Effector CD4-positive, alpha-beta T cell (primary cell): ENCODE measurements around the gene TTC34.

Experiments used
- DNase-seq: peaks from one replicate; pipeline ENCODE4 v3.0.0-alpha.2; 2020

TTC34 gene

DNA sequence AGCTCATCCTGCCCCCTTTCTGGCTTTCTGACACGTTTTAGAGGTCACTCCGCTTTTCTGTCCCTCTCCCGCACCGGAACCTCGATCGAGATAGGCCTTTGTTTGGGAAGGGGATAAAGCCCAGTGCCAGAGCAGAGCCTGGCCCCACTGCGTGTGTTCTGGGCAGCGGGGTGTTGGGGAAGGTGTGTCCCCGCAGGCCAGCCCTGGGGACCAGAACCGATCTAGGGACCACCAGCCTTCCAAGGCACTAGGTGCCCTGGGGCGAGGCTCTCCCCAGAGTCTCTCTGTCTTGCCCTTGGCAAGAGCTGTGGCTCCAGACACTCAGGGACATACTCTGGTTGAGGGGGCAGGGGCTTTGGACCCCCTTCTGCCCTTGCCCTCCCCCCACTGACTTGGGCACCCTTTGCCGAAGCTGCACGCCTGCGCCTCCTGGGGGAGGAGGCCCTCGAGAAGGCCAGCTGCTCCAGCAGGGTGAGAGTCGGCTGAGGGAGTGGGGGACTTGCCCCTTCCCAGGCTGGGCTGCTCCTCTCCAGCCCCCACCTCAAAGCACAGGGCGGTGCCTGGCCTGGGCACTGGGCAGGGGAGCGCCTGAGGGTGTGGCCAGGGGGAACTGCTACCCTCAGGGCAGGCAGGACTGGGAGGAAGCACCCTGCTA lies 198.5 kb downstream of the TTC34 start:
- DNase-seq: no peak

DNA sequence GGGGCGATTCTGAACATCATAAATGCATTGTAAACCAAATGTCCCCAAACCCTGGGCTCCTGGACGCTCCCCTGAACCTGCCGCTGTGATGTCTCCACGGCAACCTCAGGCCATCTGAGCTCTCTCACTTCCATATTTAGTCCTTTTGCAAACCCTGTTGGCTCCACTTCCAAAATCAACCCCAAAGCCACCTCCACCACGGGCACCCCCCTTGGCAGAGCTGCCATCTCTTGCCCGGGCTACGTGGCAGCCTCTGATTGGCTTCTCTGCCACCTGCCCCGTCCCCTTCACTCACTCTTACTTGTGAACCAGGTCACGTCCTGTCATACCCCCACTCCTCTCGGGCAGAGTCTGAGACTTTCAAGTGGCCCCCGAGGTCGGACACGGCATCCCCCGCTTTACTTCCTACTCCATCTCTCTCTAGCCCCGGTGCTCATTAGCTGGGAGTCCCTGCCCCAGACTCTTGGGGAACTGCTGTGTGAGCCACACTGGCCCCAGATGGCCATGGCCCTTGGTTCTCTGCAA lies 199.1 kb downstream of the TTC34 start:
- DNase-seq: no peak

DNA sequence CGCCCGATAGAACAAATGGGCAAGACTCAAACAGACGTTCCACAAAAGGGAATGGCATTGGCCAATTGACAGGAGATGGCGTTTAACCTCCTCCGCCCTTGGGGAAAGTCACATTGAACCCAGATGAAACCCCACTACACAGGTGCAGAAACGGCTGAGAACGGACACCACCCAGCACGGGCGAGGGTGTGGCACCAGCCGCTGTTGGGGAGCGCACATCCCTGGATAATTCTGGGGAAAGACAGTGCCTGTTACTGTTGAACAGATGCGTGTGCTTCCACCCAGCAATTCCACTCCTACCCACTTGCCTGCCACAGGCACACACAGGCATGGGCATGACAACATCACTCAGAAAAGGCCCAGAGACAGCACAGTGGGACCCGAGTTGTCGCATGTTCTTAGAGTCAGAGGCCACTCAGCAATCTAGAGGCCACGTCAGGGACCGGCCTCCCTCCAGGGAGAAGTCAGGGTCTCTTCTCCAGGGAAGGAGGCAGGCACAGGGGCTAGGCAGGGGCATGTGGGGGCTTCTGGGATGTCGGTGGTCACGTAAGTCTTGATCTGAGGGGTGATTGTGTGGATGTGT lies 199.7 kb downstream of the TTC34 start:
- DNase-seq: no peak

DNA sequence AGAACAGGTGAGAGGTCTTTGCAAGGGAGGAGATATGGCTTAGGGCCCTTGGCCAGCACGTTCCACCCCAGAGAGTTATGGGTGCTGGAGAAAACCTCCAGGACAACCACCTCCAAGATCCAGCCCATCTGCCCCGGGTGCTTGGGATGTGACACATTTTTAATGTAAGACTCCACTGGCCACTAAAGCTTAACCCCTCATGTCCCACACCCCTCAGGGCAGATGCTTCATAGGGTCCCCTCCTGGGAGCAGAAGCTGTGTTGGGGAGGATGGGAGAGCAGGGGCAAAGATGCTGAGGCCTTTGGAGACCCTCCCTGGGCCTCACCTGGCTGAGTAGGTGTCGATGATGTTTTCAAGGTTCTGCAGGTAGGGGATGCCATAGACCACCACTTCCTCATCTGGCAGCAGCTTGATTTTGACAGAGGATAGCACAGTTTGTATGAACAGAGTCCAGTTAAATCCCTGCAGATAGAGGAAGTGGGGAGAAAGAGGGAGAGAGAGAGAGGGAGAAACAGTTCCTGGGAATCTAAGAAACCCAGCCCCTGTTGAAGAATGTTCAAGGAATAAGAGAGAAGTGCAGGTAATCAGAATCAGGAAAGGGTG lies 203.1 kb downstream of the TTC34 start:
- no peak for DNase-seq

DNA sequence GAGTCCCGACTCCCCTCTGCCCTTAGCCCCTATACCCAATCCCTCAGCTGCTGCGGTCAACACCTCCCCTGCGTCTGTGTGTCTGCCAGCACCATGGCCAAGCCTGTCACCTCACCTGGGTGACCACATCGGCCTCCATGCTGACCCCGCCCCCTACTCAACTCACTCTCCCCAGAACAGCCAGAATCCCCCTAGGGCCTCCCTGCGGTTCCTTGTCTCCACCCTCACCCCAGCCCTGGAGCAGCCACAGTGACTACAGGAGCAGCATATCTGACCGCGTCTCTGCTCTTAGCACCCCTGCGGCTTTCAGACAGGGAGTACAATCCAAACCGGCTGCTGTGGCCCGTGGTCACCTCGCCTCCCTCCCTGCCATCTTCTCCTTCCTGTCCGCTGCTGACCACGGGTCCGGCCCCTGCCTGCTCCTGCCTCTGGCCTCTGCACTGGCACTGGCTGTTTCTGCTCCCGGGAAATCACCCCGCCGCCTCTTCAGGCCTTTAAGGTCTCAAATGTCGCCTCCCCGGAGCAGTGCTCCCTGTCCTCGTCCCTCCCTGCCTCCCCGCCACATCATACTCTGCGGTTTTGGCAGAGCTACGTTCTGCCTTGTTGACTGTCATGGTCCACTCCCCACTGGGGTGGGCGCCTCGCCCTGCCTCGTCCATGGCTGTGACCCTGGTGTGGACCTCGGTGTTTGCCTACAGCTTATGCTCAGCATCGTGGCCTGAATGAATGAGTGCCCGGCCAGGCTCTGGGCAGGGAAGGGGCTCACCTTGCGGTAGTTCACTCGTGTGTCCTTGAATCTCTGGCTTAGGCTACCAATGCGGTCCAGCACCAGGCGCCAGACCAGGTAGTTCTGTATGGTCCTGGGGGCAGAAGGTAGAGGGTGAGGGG lies 203.8 kb downstream of the TTC34 start:
- DNase-seq: no peak

DNA sequence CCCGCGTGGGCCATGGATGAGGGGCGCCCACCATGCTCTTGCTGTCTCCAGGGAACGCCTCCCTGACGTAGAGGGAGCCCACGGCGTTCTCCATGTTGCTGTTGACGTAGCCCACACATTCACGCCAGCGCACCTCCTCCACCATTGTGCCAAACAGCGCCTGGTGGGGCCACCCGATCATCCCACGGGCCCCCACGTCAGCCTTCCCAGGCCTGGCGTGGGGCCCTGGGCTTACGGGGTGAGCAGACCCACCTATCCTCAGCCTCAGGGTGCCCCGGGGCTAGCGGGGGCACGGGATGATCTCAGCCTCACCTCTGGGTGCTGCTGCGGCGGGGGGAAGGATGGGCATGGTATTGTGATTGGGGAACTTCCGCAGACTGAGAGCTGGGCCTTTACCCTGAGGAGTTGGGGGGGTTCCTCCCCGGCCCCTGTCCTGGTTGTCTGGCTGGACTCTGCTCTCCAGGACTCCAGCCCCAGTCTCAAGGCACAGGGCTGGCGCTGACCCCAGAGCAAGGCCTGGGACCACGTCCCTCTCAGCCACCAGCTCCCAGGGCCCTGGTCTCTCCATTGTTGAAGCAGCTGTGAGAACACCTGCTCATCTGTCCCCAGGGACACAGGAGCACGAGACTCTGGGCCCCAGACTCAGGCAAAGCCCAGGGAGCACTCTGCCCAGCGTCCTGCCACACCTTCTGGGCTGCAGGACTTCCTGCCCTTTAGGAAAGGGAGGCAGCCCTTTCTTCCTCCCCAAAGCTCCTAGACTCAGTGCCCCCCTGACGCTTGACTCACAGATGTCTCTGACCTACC lies 204.8 kb downstream of the TTC34 start:
- DNase-seq: no peak

DNA sequence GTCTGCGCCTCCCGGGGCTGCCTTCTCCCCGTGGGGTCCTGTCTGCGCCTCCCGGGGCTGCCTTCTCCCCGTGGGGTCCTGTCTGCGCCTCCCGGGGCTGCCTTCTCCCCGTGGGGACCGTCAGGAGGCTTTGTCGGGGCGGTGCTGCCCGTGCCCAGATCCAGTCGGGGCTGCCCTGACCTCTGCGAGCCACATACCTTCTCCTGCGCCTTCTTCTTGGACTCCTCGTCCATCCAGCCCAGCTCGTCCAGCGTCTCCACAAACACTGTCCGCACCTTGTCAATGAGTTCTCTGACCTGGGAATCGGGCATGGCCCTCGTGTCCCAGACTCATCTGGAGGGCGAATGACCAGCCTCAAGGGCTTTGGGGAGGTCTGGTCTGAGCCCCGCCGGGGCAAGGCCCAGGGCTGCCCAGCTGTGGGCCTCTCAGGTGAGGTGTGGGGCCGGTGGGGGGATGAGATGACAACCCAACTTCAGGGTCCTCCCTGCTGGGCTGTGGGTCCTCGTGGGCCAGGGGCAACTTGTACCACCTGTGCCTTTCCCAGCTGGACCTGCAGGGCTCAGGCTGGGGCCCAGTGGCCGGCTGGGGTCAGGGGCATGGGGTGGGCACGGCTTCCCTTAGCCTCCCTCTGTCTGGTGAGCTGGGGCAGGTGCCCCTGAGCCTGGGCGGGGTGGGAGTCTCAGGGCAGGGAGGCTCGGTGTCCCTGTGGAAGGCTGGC lies 205.5 kb downstream of the TTC34 start:
- DNase-seq: no peak

DNA sequence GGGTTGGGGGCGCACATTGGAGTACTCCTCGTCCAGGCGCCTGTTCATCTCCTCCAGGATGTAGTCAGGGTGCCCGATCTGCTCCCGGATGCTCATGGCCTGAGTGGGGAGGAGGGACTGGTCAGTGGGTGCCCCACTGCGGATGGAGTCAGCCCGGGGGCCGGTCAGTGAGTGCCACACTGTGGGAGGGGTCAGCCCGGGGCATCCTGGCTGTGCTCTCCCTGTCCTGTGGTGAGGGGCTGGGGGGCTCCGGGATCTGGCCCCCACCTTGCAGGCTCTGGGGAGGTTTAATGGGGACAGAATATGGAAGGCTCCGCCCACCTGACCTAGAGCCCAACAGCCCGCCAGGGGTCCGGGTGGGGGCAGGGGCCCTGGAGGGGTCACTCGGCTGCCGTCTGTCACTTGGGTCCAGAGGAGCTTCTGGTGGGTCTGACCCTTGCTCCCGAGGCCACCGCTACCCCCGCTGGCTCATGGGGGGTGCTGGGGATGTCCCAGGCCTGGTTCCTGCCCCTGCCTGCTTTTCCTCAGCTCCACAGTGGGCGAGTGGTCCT lies 206.2 kb downstream of the TTC34 start:
- no peak for DNase-seq

DNA sequence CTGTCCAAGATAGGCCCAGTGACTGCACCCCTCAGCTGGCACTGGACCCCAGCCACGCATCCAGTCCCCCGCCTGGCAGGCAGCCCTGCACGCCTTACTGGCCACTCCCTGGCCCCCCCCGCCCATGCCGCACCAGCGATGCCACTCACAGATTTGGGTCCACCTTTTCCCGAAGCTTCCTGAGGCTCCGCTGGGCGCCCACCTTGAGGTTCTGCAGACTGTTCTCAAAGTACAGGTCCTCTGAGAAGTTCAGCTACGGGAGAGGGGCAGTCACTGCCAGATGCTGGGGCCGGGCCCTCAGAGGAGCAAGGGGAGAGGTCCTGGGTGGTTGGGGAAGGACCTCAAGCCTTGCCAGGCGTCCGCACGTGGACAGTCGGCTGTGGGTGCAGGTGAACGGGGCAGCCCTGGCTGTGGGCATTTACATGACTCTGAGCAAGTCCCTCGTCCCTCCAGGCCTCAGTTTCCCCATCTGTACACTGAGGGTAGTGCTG lies 206.8 kb downstream of the TTC34 start:
- no peak for DNase-seq

DNA sequence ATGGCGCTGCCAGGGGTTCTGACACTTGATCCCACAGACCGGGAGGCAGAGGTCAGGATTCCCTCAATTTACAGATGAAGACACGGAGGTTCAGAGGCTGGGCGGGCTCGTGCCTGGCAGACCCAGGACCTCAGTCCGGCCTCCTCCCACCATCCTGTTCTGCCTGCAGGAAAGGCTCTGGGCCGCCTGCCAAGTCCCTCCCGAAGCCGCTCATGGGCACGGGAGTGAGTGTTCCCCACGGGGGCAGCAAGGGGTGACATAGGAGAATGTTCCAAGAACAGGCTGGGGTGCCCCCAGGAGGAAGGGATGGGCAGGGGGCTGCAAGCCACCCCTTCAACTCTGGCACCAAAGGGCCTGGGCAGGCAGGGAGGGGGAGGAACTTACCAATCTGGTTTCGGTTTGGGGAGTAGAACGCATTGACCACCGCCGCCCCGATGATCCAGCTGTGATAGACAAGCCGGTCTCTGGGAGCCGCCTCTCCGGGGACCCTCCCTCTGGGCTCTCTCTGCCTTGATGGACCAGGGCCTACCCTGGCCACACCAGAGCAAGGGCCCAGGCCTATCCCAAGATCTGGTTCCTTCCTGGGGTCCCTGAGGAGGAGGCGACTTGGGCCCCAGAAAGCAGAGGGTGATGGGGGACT lies 207.4 kb downstream of the TTC34 start:
- no peak for DNase-seq

DNA sequence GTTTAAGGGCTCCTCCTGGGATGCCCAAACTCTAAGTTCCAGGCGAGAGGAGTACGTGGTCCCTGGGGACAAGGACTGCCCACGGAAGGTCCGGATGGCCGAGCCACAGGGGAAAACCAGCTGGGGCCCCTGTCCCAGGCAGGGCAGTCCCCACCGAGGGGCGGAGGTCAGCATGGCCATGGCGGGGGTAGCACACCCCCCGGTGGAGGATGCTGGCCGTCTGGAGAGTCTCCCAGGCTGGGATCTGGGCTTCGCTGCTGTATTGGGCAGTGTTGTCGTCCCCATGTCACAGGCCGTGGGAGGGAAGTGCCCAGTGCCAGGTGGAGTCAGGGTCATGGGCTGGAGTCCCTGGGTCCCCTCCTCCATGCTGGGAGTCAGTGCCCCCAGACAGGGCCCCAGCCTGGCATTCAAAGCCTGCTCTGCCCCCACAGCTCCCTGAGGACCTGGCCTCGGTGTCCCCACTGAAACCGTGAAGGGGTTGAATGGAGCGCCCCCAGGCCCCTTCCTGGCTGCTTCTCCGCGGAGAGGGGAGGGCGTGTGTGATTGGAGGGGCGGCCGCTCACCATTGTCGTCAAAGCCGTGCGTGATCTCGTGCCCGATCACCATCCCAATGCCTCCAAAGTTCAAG lies 208.1 kb downstream of the TTC34 start:
- DNase-seq: no peak

DNA sequence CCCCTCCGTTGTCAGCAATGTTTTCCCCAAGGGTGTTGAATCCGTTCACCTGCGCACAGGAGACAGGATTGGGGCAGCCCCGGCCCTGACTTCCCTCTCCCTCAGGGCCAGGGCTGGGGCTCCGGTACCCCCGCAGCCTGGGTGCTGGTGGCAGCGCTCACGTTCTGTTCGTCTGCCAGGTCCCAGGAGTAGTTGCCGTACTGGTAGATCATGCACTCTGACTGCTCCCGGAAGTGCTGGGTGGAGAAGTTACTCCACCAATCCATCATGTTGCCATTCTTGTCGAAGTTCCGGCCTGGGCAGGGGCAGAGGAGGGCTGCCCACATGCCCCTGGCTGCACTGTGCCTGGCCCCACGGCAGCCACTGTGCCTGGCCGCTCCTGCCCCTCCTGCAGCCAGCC lies 208.8 kb downstream of the TTC34 start:
- no peak for DNase-seq

DNA sequence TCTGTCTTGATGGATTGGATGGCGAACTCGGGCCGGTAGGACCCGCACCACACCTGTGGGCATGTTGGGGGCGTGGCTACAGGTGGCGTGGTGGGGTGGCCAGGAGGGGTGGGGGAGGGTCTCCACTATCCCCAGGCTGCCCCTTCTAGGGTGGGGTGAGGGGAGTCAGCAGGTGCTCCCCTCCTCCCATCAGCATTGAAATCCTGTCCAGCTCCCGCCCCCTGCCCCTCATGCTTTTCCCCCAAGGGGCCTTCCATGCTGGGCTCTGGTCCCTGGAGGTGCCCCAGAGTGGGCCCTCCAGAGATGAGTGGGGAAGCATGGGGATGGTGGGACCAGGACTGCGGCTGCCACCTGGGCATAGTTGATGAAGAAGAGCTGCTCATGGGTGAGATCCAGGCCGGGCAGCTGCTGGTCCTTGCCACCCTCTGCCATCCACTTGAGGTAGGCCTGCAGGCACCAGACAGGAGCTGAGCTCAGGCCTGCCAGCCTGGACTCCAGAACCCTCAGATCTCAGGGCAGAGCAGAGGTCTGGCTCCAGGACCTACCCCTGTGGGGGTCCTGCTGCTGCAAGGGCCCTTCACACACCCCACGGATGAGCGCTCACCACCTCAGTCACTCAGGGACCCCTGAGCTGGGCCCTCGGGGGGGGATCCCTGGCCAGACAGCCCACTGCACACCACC lies 209.8 kb downstream of the TTC34 start:
- DNase-seq: no peak

DNA sequence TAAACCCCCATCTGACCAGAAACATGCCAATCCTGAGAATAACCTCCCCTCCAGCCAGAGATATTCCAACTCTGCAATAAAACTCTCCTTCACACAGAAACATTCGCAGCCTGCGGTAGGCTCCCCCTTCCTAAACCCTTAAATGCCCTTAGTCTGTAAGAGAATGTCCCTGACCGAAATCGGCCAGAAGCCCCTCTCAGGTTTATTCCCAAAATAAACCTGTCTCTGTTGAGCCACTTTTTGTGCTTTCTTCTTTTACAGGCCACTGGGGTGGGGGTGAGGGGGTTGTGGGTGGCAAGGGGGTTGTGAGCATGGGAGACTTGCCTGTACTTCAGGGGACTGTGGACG lies 210.3 kb downstream of the TTC34 start:
- DNase-seq: no peak

DNA sequence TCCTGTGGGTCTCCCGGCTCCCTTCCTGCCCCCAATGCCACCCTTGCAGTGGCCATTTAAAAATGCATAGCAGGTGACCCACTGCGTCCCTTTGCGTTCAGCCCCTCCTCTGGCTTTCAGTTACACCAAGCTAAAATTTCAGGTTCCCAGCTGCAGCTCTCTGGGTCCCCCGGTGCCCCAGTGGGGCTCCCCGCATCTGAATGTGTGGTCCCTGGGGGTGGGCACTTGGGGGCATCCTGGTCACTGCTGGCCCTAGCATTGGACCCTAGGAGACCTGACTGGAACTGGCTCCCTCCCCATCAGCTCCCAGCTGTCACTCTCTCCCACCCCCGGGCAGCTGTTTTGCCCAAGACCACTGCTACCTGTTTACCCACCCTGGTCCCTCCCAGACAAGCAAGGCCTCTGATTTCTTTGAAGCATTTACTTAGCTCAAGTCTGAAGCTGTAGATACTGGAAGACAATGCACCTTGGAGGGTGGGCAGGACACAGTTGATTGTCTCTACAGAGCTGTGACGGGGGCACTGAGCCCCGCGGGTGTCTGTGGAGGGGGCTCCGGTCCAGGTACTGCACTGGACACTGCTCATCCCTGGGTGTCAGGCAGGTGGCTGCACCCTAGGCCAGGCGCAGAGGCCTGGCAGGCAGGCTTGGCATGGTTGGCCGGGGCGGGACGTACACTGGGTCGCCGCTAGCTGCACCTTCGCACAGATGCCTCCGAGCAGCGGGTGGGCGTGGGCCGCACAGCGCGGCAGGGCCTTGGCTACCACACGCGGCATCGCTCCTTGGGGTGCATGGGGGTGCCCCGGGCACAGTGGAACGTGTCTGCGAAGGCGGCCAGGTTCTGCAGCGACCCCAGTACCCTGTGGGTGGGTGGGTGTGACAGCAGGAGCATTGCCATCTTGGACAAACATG lies 211.0 kb downstream of the TTC34 start:
- no peak for DNase-seq

DNA sequence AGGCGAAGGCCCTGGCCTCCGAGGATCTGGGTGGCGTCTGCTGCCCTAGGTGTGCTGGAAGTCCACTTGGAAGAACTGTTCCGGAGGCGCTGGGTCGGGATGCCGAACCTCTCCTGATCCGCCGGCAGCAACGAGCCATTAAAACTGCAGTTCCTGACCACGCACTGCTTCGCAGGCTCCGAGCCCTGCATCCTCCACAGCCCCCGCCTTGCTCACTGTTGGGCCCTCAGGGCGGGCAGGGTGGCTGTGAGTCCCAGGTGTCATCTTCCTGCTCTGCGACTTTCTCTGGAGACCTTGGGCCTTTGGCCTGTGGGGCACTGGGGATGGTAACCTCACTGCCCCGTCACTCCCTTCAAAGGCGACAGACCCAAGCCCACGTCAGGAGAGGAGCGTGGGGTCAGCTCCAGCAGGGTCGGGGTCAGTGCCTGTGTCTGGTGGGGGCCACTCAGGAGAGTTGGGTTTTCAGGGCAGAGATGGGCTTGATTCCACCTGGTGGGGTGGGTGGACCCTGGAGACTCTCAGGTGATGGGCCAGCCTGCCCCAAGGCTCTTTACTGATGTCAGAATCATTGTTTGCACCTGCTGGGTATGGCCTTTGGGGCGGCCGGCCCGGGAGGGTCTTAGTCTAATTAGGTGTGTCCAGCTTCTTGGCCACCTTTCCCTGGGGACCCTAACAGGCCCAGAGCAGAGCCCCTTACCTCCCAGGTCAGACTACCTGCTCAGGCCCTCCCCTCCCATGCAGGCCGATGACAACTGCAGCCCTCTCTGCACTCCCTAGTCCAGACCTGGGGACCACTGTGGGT lies 211.9 kb downstream of the TTC34 start:
- DNase-seq: no peak

DNA sequence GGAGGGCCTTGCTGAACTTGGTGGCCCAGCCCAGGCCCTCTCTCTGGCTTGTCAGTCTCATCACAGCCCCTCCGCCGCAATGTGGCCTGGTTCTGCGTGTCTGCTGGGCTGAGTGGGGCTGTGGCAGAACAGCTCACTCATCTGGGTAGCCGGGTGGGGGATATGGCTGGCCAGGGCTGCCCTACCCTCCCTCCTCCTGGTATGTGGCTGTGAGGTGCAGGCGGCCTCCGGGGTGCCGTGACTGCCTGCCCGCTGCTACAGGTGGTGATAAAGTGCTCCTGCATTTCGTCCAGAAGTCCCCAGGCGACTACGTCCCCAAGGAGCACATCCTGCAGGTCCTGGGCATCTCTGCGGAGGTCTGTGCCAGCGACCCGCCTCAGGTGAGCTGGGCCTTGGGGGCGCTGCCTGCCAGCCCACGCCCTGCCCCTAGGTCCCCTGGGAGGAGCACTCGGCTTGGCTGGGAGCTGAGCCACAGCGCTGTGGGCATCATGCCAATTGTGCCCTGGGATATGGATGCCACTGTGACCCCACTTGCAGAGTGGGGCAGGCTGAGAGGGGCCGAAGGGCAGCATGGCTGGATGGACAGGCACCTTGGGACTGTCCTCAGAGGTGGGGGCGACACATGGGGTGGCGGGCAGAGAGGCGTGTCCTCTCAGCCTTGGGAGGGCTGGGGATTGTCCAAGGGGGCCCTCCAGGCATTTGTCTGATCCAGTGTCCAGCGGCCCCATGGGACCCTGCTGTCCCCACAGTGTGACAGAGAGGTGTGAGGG lies 212.6 kb downstream of the TTC34 start:
- DNase-seq: no peak
